Kidney (tissue), 14 donors: ENCODE data around the gene COX18. TPM values are rescaled to one million over a fixed set of nuclear protein-coding genes. Genes with fewer than 3 reads are reported as not detected.

Experiments used
- DNase-seq, 5 donors: peaks; one replicate each; pipeline ENCODE4 v3.0.0-alpha.2; 2013 to 2020
- FAIRE-seq: peaks from 2 replicates; lab custom pipeline; 2012; peaks lifted over from hg19 to GRCh38; lab: Jason Lieb, UNC
- H3K27ac ChIP-seq, 2 donors: one replicate each; pipeline ENCODE4 v1.7.0; 2013; ENCODE audit warnings: low read depth in 2 of 2, low read length in 2 of 2, inconsistent platforms in 1 of 2
- H3K27me3 ChIP-seq: one replicate; pipeline ENCODE4 v1.7.1; 2013; ENCODE audit warnings: low read length, inconsistent platforms; ENCODE audit not compliant: control insufficient read depth, insufficient read depth
- H3K36me3 ChIP-seq, 3 donors: one replicate each; pipeline versions ENCODE4 v1.7.0 to v1.7.1; 2013; ENCODE audit warnings: low read length in 3 of 3, control low read depth in 1 of 3, inconsistent platforms in 1 of 3; ENCODE audit not compliant: insufficient read depth in 3 of 3, control insufficient read depth in 2 of 3
- H3K4me1 ChIP-seq, 3 donors: one replicate each; pipeline versions ENCODE4 v1.7.0 to v1.7.1; 2013; ENCODE audit warnings: low read length in 3 of 3, inconsistent platforms in 1 of 3, low read depth in 1 of 3; ENCODE audit not compliant: control insufficient read depth in 2 of 3, insufficient read depth in 2 of 3
- H3K4me3 ChIP-seq, 3 donors: one replicate each; pipeline versions ENCODE4 v1.7.0 to v1.8.1; 2013; ENCODE audit warnings: low read length in 3 of 3, control low read depth in 1 of 3, inconsistent platforms in 1 of 3
- H3K9ac ChIP-seq, 3 donors: one replicate each; pipeline versions ENCODE4 v1.7.0 to v1.7.1; 2013; ENCODE audit warnings: low read length in 3 of 3, control low read depth in 1 of 3, inconsistent platforms in 1 of 3
- H3K9me3 ChIP-seq, 3 donors: one replicate each; pipeline versions ENCODE4 v1.7.0 to v1.7.1; 2013; ENCODE audit warnings: low read length in 3 of 3, control low read depth in 1 of 3, inconsistent platforms in 1 of 3; ENCODE audit not compliant: control insufficient read depth in 2 of 3, insufficient read depth in 1 of 3
- CTCF ChIP-seq: IDR thresholded peaks from 3 replicates; pipeline ENCODE4 v1.5.1; 2012; ENCODE audit warnings: mild to moderate bottlenecking, moderate library complexity, borderline replicate concordance; ENCODE audit not compliant: insufficient read depth; ENCODE audit errors: extremely low read depth
- intact Hi-C: fragments of 100-400 bp; cut with DNase I; formaldehyde crosslinking; loops from one replicate; pipeline ENCODE4 v1.11.1; 2022
- polyA plus RNA-seq: library from polyadenylated mRNA; stranded (reverse); fragments of 350-450 nt; fragmentation: Illumina TruSeq; extraction: RNeasy Lipid Tissue Mini Kit (QIAGEN cat#74804); gene quantifications from one replicate; pipeline ENCODE4 v1.2.3, GENCODE V29; 2014; ENCODE audit warnings: low read depth, low replicate concordance; ENCODE audit not compliant: insufficient read depth
- total RNA-seq: library from RNA; stranded (reverse); fragmentation: NEBNext Ultra II Directional; extraction: Animal tissue kit (Norgen Biotek cat#: 25700); gene quantifications from one replicate; pipeline ENCODE4 v1.2.1, GENCODE V29; 2021
- donor health status: control.
- donor health status: control.
- donor health status: control.
- donor health status: control.
- donor health status: control.
- donor health status: DM: yes; HTN: yes; CAD: no.
- donor health status: Normal renal cell carcinoma (clear cell type).

COX18 gene
- total and polyA plus RNA-seq, 2 donors from 2014 or later = 12.5 to 15.8 TPM

GRCh38 chr4:73066445-73066844 is 3.1 kb downstream of the COX18 start:
- Histone ChIP-seq H3K4me3 (no peak overlapping the region), H3K4me1 (peaks cover 0 to 8% (median 7%) of the 10 kb centered on the region in 3 donors), H3K27me3 (no peaks in the 10 kb centered on the region), H3K36me3 (peaks cover 2 to 3% (median 2%) of the 10 kb centered on the region in 3 donors), H3K27ac (no peak overlapping the region), H3K9ac (no peak overlapping the region), H3K9me3 (no peaks in the 10 kb centered on the region)
- TF ChIP-seq CTCF = no peak
- no peak for DNase-seq
- FAIRE-seq = no peak
- intact Hi-C loops = no loop called here

- H3K27me3 ChIP-seq = no peaks in the 10 kb centered on the region
- H3K9me3 ChIP-seq = no peaks in the 10 kb centered on the region
- DNase-seq = no peak
- no peak overlapping the region for H3K4me3 ChIP-seq
- FAIRE-seq = no peak
- TF ChIP-seq CTCF = no peak
- H3K36me3 ChIP-seq = peaks cover 7 to 15% (median 11%) of the 10 kb centered on the region in 3 donors
- peaks cover 0 to 8% (median 7%) of the 10 kb centered on the region in 3 donors for H3K4me1 ChIP-seq
- intact Hi-C loops = no loop called here
- H3K9ac ChIP-seq = no peak overlapping the region
- H3K27ac ChIP-seq = no peak overlapping the region
These were observed 5.0 kb downstream of the COX18 start for GRCh38 chr4:73064536-73064935.

- intact Hi-C loops = no loop called here
- Histone ChIP-seq H3K27me3 (no peaks in the 10 kb centered on the region), H3K4me3 (no peak overlapping the region), H3K27ac (no peak overlapping the region), H3K4me1 (no peaks in the 10 kb centered on the region), H3K9me3 (no peaks in the 10 kb centered on the region), H3K36me3 (peaks cover 10 to 44% (median 23%) of the 10 kb centered on the region in 3 donors), H3K9ac (no peak overlapping the region)
- no peak for FAIRE-seq
- TF ChIP-seq CTCF = no peak
- DNase-seq = no peak
These were observed 14.1 kb downstream of the COX18 start for GRCh38 chr4:73055241-73055897.

- no peak for DNase-seq
- H3K27ac ChIP-seq = no peak overlapping the region
These were observed 15.5 kb downstream of the COX18 start for GRCh38 chr4:73053974-73054480.

More at GRCh38 chr4:73053974-73054480, 15.5 kb downstream of the COX18 start:
- Histone ChIP-seq H3K27me3 (no peaks in the 10 kb centered on the region), H3K4me1 (no peaks in the 10 kb centered on the region), H3K36me3 (peaks cover 3 to 31% (median 14%) of the 10 kb centered on the region in 3 donors), H3K9ac (no peak overlapping the region), H3K9me3 (no peaks in the 10 kb centered on the region), H3K4me3 (no peak overlapping the region)
- no peak for FAIRE-seq
- intact Hi-C loops = no loop called here
- TF ChIP-seq CTCF = no peak
